HG02981 (cell line): ENCODE results near the gene DCDC1.

Experiments
- ATAC-seq: cut with Tn5 transposase; IDR thresholded peaks from one replicate; pipeline ENCODE4 v1.9.1; 2021; ENCODE audit warnings: mild to moderate bottlenecking, moderate library complexity; ENCODE audit not compliant: unreplicated experiment

Gene DCDC1

GRCh38 chr11:31236143-31236542, 133.4 kb downstream of the DCDC1 start:
- no peak for ATAC-seq

GRCh38 chr11:31233425-31233824, 136.1 kb downstream of the DCDC1 start:
- ATAC-seq, result no peak

- no peak for ATAC-seq
These were observed 137.9 kb downstream of the DCDC1 start for GRCh38 chr11:31231601-31232000.

- ATAC-seq, result no peak
These were observed 150.7 kb downstream of the DCDC1 start for GRCh38 chr11:31218847-31219246.

- ATAC-seq, result no peak
These were observed 155.2 kb downstream of the DCDC1 start for GRCh38 chr11:31214372-31214771.

- ATAC-seq, result no peak
These were observed 170.2 kb downstream of the DCDC1 start for GRCh38 chr11:31199378-31199777.

- ATAC-seq, result no peak
These were observed 195.4 kb downstream of the DCDC1 start for GRCh38 chr11:31173926-31174680.

GRCh38 chr11:31160504-31161422, 208.8 kb downstream of the DCDC1 start:
- ATAC-seq, result no peak

GRCh38 chr11:31150841-31151240, 218.7 kb downstream of the DCDC1 start:
- ATAC-seq, result no peak

GRCh38 chr11:31150011-31150410, 219.5 kb downstream of the DCDC1 start:
- no peak for ATAC-seq

GRCh38 chr11:31141789-31142188, 227.8 kb downstream of the DCDC1 start:
- ATAC-seq, result no peak

- no peak for ATAC-seq
These were observed 230.1 kb downstream of the DCDC1 start for GRCh38 chr11:31139479-31139878.

GRCh38 chr11:31132531-31133421, 236.8 kb downstream of the DCDC1 start:
- no peak for ATAC-seq

GRCh38 chr11:31131760-31132159, 237.8 kb downstream of the DCDC1 start:
- ATAC-seq, result no peak

- no peak for ATAC-seq
These were observed 242.2 kb downstream of the DCDC1 start for GRCh38 chr11:31127290-31127689.

GRCh38 chr11:31120428-31120827, 249.1 kb downstream of the DCDC1 start:
- no peak for ATAC-seq

- ATAC-seq, result no peak
These were observed 251.0 kb downstream of the DCDC1 start for GRCh38 chr11:31118566-31118965.

GRCh38 chr11:31117038-31117437, 252.5 kb downstream of the DCDC1 start:
- ATAC-seq, result no peak

- ATAC-seq, result no peak
These were observed 255.1 kb downstream of the DCDC1 start for GRCh38 chr11:31114442-31114841.

- ATAC-seq, result no peak
These were observed 258.7 kb downstream of the DCDC1 start for GRCh38 chr11:31110830-31111229.

GRCh38 chr11:31109446-31109845, 260.1 kb downstream of the DCDC1 start:
- ATAC-seq, result no peak
